GM06990 (cell line): Measurements from ENCODE around the gene TMEM97.

Experiments
- DNase-seq: peaks from one replicate; pipeline ENCODE4 v3.0.0-alpha.2; 2011; ENCODE audit not compliant: insufficient read length; ENCODE audit errors: extremely low read depth
- H3K27me3 ChIP-seq: replicated peaks from 2 replicates; pipeline ENCODE4 v1.6.0; 2011; ENCODE audit warnings: low read length; ENCODE audit not compliant: control insufficient read depth, insufficient read depth
- H3K36me3 ChIP-seq: 2 replicates; pipeline ENCODE4 v1.5.1; 2011; ENCODE audit warnings: low read length; ENCODE audit not compliant: control insufficient read depth, insufficient read depth
- H3K4me3 ChIP-seq: replicated peaks from 2 replicates; pipeline ENCODE4 v1.5.1; 2011; ENCODE audit warnings: low read depth, mild to moderate bottlenecking, control low read depth, low read length
- TF ChIP-seq, protein P1 (sequence below): IDR thresholded peaks from 2 replicates; pipeline ENCODE4 v1.5.1; 2011; ENCODE audit warnings: low read length, control low read depth, mild to moderate bottlenecking, inconsistent platforms; ENCODE audit not compliant: insufficient read depth, poor library complexity, severe bottlenecking

The TMEM97 gene

DNA sequence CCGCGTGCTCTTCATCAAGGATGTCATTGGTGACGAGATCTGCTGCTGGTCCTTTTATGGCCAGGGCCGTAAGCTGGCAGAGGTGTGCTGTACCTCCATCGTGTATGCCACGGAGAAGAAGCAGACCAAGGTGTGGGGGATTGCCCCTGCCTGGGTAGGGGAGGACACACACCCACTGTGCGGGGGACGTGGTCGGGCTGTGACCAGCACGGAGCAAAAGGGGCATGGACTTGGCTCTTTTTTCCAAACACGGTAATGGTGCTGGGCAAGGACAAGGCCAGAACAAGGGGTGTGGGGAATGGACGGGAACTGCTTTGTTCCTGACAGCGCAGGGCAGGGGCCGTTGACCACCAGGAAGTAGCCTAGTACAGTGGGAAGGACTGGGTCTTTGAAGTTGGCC, 23.3 kb downstream of the TMEM97 start:
- peaks cover 42% of the 10 kb centered on the region for H3K36me3 ChIP-seq

DNA sequence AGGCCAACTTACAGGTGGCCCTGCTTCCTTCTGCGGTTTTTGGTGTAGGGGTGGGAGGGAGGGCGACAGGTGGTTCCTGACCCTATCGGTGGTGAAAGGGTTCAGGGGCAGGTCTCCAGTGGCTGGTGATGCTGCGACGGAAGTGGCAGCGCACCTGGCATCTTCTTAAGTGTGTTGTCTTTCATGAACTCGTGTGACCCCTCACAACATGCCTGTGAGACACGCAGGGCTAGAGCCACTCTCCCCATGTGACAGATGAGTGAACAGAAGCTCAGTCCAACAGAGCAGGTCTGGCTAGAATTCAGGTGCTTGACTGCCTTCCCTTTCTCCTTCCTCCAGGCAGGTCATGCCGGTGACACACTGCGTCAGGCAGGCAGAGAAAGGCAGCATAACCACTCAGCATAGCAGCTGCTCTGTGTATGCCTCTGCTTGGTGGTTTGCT, 24.5 kb downstream of the TMEM97 start:
- DNase-seq: no peak
- Histone ChIP-seq H3K4me3 (no peak overlapping the region), H3K36me3 (peaks cover 51% of the 10 kb centered on the region), H3K27me3 (no peaks in the 10 kb centered on the region)
- TF ChIP-seq, protein P1, sequence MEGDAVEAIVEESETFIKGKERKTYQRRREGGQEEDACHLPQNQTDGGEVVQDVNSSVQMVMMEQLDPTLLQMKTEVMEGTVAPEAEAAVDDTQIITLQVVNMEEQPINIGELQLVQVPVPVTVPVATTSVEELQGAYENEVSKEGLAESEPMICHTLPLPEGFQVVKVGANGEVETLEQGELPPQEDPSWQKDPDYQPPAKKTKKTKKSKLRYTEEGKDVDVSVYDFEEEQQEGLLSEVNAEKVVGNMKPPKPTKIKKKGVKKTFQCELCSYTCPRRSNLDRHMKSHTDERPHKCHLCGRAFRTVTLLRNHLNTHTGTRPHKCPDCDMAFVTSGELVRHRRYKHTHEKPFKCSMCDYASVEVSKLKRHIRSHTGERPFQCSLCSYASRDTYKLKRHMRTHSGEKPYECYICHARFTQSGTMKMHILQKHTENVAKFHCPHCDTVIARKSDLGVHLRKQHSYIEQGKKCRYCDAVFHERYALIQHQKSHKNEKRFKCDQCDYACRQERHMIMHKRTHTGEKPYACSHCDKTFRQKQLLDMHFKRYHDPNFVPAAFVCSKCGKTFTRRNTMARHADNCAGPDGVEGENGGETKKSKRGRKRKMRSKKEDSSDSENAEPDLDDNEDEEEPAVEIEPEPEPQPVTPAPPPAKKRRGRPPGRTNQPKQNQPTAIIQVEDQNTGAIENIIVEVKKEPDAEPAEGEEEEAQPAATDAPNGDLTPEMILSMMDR: no peak

More for the DNA sequence above, 23.3 kb downstream of the TMEM97 start:
- Histone ChIP-seq H3K4me3 (no peak overlapping the region), H3K27me3 (no peaks in the 10 kb centered on the region)
- TF ChIP-seq, protein P1: no peak
- DNase-seq: no peak

DNA sequence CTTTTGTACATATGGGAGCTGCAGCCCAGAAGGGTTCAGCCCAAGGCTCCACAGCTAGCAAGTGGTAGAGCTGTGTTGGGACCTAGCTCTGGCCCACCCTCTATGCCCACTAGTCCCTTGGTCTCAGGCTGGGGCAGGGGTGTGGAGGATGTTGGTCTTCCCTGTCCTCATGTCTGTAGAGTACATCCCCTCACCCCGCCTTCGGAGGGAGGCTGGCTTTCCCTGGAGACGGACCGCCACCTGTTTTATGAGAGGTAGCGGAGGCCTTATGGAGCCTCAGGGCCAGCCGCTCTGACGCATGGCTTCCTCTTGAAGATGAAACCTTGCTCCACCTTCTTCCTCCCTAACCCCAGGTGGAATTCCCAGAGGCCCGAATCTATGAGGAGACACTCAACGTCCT, 25.0 kb downstream of the TMEM97 start:
- H3K27me3 ChIP-seq: no peaks in the 10 kb centered on the region
- no peak for DNase-seq
- no peak overlapping the region for H3K4me3 ChIP-seq
- TF ChIP-seq, protein P1: no peak
- H3K36me3 ChIP-seq: peaks cover 55% of the 10 kb centered on the region

DNA sequence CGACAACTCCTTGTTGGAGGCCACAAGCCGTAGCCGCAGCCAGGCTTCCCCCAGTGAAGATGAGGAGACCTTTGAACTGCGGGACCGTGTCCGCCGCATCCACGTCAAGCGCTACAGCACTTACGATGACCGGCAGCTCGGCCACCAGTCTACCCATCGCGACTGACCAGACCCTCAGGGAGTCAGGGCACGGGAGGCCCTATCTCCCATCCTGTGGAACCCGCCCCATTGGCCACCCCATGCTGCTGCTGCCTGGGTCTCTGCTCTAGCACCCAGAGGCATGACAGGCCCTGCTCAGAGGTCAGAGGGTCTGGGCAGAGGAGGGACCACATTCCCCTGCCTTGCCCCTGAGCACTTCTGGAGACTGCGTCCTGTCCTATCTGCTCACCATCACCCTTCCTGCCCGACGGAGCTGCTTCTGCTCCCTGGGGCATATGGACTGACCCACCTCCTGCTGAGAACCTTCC, 25.5 kb downstream of the TMEM97 start:
- Histone ChIP-seq H3K36me3 (peaks cover 54% of the 10 kb centered on the region), H3K27me3 (no peaks in the 10 kb centered on the region), H3K4me3 (no peak overlapping the region)
- TF ChIP-seq, protein P1: no peak
- DNase-seq: no peak

DNA sequence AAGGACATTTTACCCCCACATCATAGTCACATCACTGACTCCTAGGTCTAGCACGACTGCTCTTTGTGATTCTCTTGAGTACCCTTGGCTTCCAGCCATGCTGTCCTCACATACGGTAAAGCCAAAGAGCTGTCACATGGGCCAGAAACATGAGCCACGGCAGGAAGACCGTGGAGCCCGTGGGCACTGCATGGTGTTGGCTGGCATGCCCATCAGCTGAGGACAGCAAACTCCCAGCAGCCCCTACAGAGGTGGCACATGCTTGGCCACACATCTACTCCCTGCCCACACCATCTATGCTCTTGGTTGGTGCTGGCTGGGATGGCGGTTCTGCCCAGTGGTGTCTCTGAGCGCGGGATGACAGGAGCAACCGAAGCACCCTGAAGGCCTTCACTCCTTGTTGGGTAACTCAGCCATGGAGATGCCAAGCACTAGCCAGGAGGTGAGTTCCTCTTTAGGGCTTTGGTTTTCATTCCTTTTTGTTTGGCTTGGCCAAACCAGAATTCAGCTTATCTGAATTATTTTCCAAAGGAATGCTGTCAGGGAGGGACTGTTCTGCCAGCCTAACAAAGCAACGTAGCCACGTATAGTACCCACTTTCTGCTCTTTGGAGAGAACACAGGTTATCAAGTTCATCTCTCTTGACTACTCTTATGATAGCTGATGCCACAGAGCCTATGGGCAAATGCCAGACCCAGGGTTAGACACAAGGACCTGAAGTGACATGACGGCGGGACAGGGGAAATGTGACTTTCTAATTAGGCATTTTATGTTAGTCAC, 26.6 kb downstream of the TMEM97 start:
- no peak for DNase-seq
- H3K27me3 ChIP-seq: no peaks in the 10 kb centered on the region
- H3K36me3 ChIP-seq: peaks cover 49% of the 10 kb centered on the region
- no peak overlapping the region for H3K4me3 ChIP-seq
- TF ChIP-seq, protein P1: no peak

DNA sequence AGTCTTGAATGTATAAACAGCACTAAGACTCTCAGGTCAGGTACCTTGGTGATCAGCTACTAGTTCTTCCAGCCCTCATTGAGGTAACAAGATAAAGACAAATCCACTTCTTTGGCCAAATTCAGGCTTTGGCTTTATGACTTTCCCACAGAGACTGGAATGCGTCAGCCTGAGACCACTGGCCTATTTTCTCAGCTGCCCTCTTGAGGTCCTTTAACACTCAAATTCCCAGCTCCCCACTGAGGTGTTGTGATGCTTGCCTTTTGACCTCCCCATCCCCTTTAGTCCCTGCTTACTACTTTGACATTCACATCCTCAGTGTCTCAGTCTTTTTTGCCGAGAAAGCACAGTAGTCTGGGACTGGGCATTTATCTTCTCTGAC, 27.2 kb downstream of the TMEM97 start:
- H3K27me3 ChIP-seq: no peaks in the 10 kb centered on the region
- H3K36me3 ChIP-seq: peaks cover 53% of the 10 kb centered on the region
- TF ChIP-seq, protein P1: no peak
- DNase-seq: no peak
- no peak overlapping the region for H3K4me3 ChIP-seq
